Iris pigment epithelial cell (primary cell): ENCODE results near the gene HTT-AS.
"Not testable (repeated sequence)": the region's sequence is repeated elsewhere in the genome, so short reads cannot be mapped to it uniquely, and the experiment has no call there.

ENCODE experiments used
- DNase-seq: peaks from one replicate; pipeline ENCODE4 v3.0.0-alpha.2; 2011; ENCODE audit warnings: low read depth

The HTT-AS gene

GRCh38 chr4:3051141-3051897 lies 23.0 kb downstream of the HTT-AS start:
- not testable (repeated sequence) for DNase-seq

- DNase-seq, result peak; percentile 36
These were observed 26.7 kb downstream of the HTT-AS start for GRCh38 chr4:3047464-3048286.

GRCh38 chr4:3046623-3047022 lies 27.7 kb downstream of the HTT-AS start:
- DNase-seq, result no peak

DNA sequence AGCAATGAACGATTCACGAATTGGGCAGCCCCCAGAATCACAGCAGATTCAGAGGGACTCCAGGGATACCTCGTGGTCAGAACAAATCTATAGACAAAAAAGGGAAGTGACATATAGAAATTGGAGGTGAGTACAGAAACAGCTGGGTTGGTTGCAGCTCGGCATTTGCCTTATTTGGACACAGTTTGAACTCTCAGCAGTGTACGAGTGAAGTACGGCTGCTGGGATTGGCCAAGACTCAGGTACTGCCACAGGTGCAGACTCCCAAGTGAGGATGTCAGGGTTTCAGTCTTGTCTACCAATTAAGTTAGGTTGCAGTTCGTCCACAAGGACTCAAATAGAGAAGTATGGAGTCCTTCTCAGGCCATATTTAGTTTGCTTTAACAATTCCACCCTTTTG lies 28.2 kb downstream of the HTT-AS start:
- no peak for DNase-seq

GRCh38 chr4:3044870-3045819 lies 29.2 kb downstream of the HTT-AS start:
- DNase-seq, result peak; percentile 81

DNA sequence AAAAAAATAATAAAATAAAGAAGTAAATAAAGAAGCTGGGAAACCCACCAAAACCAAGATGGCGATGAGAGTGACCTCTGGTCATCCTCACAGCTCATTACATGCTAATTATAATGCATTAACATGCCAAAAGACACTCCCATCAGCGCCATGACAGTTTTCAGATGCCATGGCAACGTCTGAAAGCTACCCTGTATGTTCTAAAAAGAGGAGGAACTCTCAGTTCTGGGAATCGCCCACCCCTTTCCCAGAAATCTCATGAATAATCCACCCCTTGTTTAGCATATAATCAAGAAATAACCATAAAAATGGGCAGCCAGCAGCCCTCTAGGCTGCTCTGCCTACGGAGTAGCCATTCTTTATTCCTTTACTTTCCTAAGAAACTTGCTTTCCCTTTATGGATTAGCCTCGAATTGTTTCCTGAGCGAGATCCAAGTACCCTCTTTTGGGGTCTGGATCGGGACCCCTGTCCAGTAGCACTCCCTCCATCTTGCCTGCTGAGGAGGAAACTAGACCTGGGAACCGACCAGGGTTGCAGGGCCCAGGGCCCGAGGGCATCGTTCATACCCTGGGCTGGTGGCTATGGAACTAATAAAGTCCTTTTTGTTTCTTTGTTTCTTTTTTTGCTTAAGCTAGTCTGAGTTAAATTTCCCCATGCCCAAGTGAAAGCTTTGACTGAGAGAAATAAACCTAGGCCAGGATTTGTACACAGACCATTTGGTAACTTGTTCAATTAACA lies 30.9 kb downstream of the HTT-AS start:
- no peak for DNase-seq

GRCh38 chr4:3042226-3042625 lies 32.1 kb downstream of the HTT-AS start:
- DNase-seq, result no peak

GRCh38 chr4:3041192-3042142 lies 32.9 kb downstream of the HTT-AS start:
- DNase-seq, result peak; percentile 15

DNA sequence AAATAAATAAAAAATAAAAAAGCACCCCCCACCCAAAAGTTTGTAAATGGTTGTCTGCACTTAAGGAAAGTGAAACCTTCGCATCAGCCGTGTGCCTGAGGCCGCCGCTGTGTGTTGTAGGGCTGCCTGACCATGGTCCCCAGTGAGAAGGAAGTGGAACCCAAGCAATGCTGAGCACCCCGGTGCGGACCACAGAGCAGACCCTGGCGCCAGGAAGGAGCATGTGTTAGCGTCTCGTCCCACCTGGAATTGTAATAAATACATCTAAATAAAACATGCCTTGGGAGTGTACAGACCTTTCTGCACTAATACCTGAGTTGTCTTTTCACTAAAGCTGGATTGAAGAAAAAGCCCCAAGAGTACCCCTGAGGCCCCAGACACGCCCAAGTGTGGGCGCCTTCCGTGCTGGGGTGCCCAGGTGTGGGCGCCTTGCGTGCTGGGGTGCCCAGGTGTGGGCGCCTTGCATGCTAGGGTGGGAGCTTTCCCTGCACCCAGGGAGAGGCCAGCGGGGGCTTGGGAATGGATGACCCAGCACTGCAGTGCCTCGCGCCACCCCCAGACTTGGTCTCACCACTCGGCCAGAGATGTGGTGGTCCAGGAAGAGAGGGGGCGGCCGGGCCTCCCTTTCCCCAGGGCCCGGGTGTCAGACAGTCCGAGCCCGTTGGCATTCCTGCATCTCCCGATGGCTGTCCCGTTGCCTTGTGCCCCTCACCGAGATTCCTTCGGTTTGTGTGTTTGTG lies 33.7 kb downstream of the HTT-AS start:
- DNase-seq, result no peak

- DNase-seq, result no peak
These were observed 34.5 kb downstream of the HTT-AS start for GRCh38 chr4:3039706-3040366.

DNA sequence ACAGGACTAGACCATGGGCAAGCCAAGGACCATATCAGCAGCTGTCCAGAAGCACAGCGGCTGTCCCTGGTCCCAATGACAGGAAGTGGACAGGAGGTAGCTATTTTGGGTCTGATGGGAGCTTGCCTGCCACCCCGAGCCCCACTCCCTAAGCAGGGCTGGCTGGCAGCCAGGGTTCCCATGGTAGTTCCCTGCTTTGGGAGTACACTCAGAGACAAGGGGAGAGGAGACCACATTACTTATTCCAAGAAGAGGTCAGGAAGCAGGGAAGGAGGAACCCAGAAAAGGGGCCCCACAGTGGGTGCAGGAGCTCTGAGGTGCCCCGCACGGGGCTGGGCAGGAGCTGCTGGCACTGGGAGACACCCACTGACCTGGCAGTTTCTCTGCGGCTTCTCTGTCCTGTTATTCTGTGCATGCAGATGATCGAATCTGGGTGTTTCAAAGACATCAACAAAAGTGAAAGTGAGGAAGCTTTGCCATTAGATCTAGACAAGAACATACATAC lies 36.3 kb downstream of the HTT-AS start:
- no peak for DNase-seq

- DNase-seq, result no peak
These were observed 38.0 kb downstream of the HTT-AS start for GRCh38 chr4:3036131-3036952.

GRCh38 chr4:3035674-3036073 lies 38.7 kb downstream of the HTT-AS start:
- DNase-seq, result no peak

- DNase-seq, result no peak
These were observed 39.1 kb downstream of the HTT-AS start for GRCh38 chr4:3035249-3035648.

GRCh38 chr4:3034231-3034630 lies 40.1 kb downstream of the HTT-AS start:
- no peak for DNase-seq

DNA sequence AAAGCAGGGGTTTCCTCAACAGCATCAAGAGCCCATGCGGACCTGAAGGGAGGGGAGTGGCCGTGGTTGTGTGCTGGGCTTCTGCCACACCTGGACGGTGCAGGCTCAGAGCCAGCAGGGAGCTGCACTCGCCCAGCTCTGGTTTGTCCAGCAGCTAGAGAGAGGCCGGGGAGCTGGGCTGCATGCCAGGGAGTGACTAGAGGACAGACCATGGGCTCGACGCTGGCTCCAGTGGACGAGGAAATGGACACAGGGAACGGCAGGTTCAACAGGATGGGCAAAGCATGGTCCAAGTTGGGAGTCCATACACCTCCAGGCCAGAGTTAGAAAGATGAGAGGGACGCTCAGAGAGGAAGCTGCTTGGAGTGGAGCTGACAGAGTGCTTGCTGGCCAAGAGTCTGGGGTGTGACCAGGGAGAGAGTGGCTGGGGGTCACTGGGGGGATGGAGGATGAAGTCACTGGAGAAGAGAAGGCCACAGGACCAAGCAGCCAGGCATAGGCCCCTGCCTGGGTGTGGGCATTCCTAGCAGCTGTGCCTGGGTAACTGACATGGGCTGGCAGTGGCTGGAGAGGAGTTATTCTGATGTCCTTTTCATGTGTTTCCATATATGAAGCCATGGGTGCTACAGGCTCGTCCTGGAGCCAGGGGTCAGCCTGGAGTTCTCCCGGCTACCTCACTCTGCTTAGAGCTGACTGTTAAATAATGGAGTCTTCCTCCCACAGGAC lies 42.8 kb downstream of the HTT-AS start:
- DNase-seq, result no peak
